WERI-Rb-1 (cell line): ENCODE measurements around the gene DLG1.

Experiments used
- DNase-seq: peaks from one replicate; pipeline ENCODE4 v3.0.0-alpha.2; 2020
- H3K27ac ChIP-seq: fragments of 250-450 bp; sonication (Bioruptor Pico); 2 replicates; pipeline ENCODE4 v1.5.1; 2020; ENCODE audit warnings: mild to moderate bottlenecking, moderate library complexity
- H3K27me3 ChIP-seq: fragments of 250-450 bp; sonication (Bioruptor Pico); 2 replicates; pipeline ENCODE4 v1.5.1; 2021; ENCODE audit warnings: mild to moderate bottlenecking, low read depth, moderate library complexity; ENCODE audit not compliant: insufficient read depth, severe bottlenecking
- H3K36me3 ChIP-seq: fragments of 250-450 bp; sonication (Bioruptor Pico); 2 replicates; pipeline ENCODE4 v1.5.1; 2020; ENCODE audit warnings: mild to moderate bottlenecking, moderate library complexity
- H3K4me3 ChIP-seq: 2 replicates; pipeline ENCODE4 v1.5.1; 2011; ENCODE audit warnings: low read depth, mild to moderate bottlenecking, control low read depth, low read length
- H3K9me3 ChIP-seq: fragments of 250-450 bp; sonication (Bioruptor Pico); 2 replicates; pipeline ENCODE4 v1.5.1; 2021; ENCODE audit warnings: mild to moderate bottlenecking, moderate library complexity; ENCODE audit not compliant: severe bottlenecking
- CTCF ChIP-seq: IDR thresholded peaks from 2 replicates; pipeline ENCODE4 v1.5.1; 2011; ENCODE audit warnings: low read depth, mild to moderate bottlenecking, control low read depth, inconsistent platforms, low read length

The DLG1 gene

GRCh38 chr3:197259096-197259495, 39.3 kb downstream of the DLG1 start:
- H3K27ac ChIP-seq = no peak overlapping the region
- no peaks in the 10 kb centered on the region for H3K27me3 ChIP-seq
- no peaks in the 10 kb centered on the region for H3K9me3 ChIP-seq
- DNase-seq = no peak
- H3K4me3 ChIP-seq = no peak overlapping the region
- H3K36me3 ChIP-seq = no peaks in the 10 kb centered on the region
- no peak for TF ChIP-seq CTCF

GRCh38 chr3:197258168-197258755, 40.1 kb downstream of the DLG1 start:
- Histone ChIP-seq H3K27ac (no peak overlapping the region), H3K4me3 (no peak overlapping the region), H3K36me3 (no peaks in the 10 kb centered on the region), H3K27me3 (no peaks in the 10 kb centered on the region), H3K9me3 (no peaks in the 10 kb centered on the region)
- no peak for TF ChIP-seq CTCF
- DNase-seq = no peak

- no peak for DNase-seq
- Histone ChIP-seq H3K9me3 (no peaks in the 10 kb centered on the region), H3K36me3 (no peaks in the 10 kb centered on the region), H3K27ac (no peak overlapping the region), H3K4me3 (no peak overlapping the region), H3K27me3 (no peaks in the 10 kb centered on the region)
- TF ChIP-seq CTCF = no peak
These were observed 40.7 kb downstream of the DLG1 start for GRCh38 chr3:197257711-197258110.

GRCh38 chr3:197256836-197257444, 41.5 kb downstream of the DLG1 start:
- Histone ChIP-seq H3K27me3 (no peaks in the 10 kb centered on the region), H3K36me3 (no peaks in the 10 kb centered on the region), H3K4me3 (no peak overlapping the region), H3K27ac (no peak overlapping the region), H3K9me3 (no peaks in the 10 kb centered on the region)
- no peak for DNase-seq
- TF ChIP-seq CTCF = no peak

- Histone ChIP-seq H3K27ac (no peak overlapping the region), H3K9me3 (no peaks in the 10 kb centered on the region), H3K27me3 (no peaks in the 10 kb centered on the region), H3K4me3 (no peak overlapping the region), H3K36me3 (no peaks in the 10 kb centered on the region)
- no peak for DNase-seq
- no peak for TF ChIP-seq CTCF
These were observed 42.3 kb downstream of the DLG1 start for GRCh38 chr3:197256104-197256503.
